Osteocyte (in vitro differentiated cells): ENCODE data around the gene SLC7A14. TPM values are rescaled to one million over a fixed set of nuclear protein-coding genes. Genes with fewer than 3 reads are reported as not detected.

Experiments used
- DNase-seq: peaks from one replicate; pipeline ENCODE4 v3.0.0; 2021; ENCODE audit warnings: mixed read lengths; ENCODE audit not compliant: unreplicated experiment; ENCODE audit errors: extremely low spot score
- H3K27ac Mint-ChIP-seq: one replicate; pipeline ENCODE4 v1.8.0; 2021; ENCODE audit warnings: mild to moderate bottlenecking, mixed read lengths; ENCODE audit not compliant: unreplicated experiment
- H3K27me3 Mint-ChIP-seq: one replicate; pipeline ENCODE4 v1.8.0; 2021; ENCODE audit warnings: mixed read lengths; ENCODE audit not compliant: unreplicated experiment
- H3K36me3 Mint-ChIP-seq: one replicate; pipeline ENCODE4 v1.8.0; 2021; ENCODE audit warnings: mixed read lengths; ENCODE audit not compliant: unreplicated experiment
- H3K4me1 Mint-ChIP-seq: one replicate; pipeline ENCODE4 v1.8.0; 2021; ENCODE audit warnings: mixed read lengths; ENCODE audit not compliant: unreplicated experiment
- H3K4me3 Mint-ChIP-seq: one replicate; pipeline ENCODE4 v1.8.0; 2021; ENCODE audit warnings: mild to moderate bottlenecking, moderate library complexity, mixed read lengths; ENCODE audit not compliant: unreplicated experiment
- H3K9me3 Mint-ChIP-seq: one replicate; pipeline ENCODE4 v1.8.0; 2021; ENCODE audit warnings: mixed read lengths; ENCODE audit not compliant: unreplicated experiment
- CTCF ChIP-seq: fragments of 200-600 bp; sonication (generic); IDR thresholded peaks from 2 replicates; pipeline ENCODE4 v1.5.0; 2021; ENCODE audit warnings: antibody characterized with exemption, mild to moderate bottlenecking, moderate library complexity
- microRNA-seq: library from miRNA; unstranded; fragments of <30 nt; microRNA quantifications from one replicate; pipeline ENCODE4 v1.1.0, GENCODE V29; 2020; ENCODE audit not compliant: unreplicated experiment
- total RNA-seq: library from RNA; stranded (reverse); gene quantifications from 2 replicates; pipeline ENCODE4 v1.2.1, GENCODE V29; 2021

The SLC7A14 gene
- total RNA-seq, 1 donor from 2014 or later = 2.1 TPM

- Mint-ChIP-seq H3K27me3 (peaks cover 1% of the 10 kb centered on the region), H3K27ac (no peak overlapping the region), H3K4me1 (peaks cover 11% of the 10 kb centered on the region), H3K9me3 (no peaks in the 10 kb centered on the region), H3K36me3 (peaks cover 2% of the 10 kb centered on the region), H3K4me3 (no peak overlapping the region)
- no peak for TF ChIP-seq CTCF
- no peak for DNase-seq
Measured at GRCh38 chr3:170413291-170413690, 172.6 kb downstream of the SLC7A14 start.

GRCh38 chr3:170410428-170411029 is 175.3 kb downstream of the SLC7A14 start:
- Mint-ChIP-seq H3K27me3 (no peaks in the 10 kb centered on the region), H3K4me1 (peaks cover 9% of the 10 kb centered on the region), H3K27ac (no peak overlapping the region), H3K4me3 (no peak overlapping the region), H3K36me3 (no peaks in the 10 kb centered on the region), H3K9me3 (no peaks in the 10 kb centered on the region)
- no peak for DNase-seq
- peak; percentile 70 for TF ChIP-seq CTCF

Small RNA genes lying within 50 kb of the gene (microRNA-seq; reads per million reads assigned to microRNA genes)
- gene MIR6828 = not detected

Other genes starting within 250 kb of the SLC7A14 start
- gene SKIL, start 228.4 kb downstream of the SLC7A14 start, total RNA-seq = 74.4 and 83.0 TPM in 2 replicates
- gene CLDN11, start 167.2 kb downstream of the SLC7A14 start, total RNA-seq = 10.8 and 13.8 TPM in 2 replicates